Activated CD4-positive, alpha-beta T cell treated with anti-CD3 and anti-CD28 coated beads, Interleukin-2, amount 10 ng/mL, durations not matched to agents 24 days and 14 days (primary cell): Measurements from ENCODE around the gene MCHR1. TPM values are rescaled to one million over a fixed set of nuclear protein-coding genes. Genes with fewer than 3 reads are reported as not detected.
A peak's percentile ranks its signal among the peaks of the same experiment; 100 is the strongest.
"Not testable (repeated sequence)": the region's sequence is repeated elsewhere in the genome, so short reads cannot be mapped to it uniquely, and the experiment has no call there.

ENCODE experiments used
- DNase-seq: peaks from one replicate; pipeline ENCODE4 v3.0.0; 2022
- H3K27ac Mint-ChIP-seq: one replicate; pipeline ENCODE4 v1.8.0; 2022; ENCODE audit warnings: mild to moderate bottlenecking, mixed read lengths
- H3K27me3 Mint-ChIP-seq: one replicate; pipeline ENCODE4 v1.8.0; 2022; ENCODE audit warnings: mixed read lengths
- H3K36me3 Mint-ChIP-seq: one replicate; pipeline ENCODE4 v1.8.0; 2022; ENCODE audit warnings: low read depth, mild to moderate bottlenecking, mixed read lengths
- H3K4me1 Mint-ChIP-seq: one replicate; pipeline ENCODE4 v1.8.0; 2021; ENCODE audit warnings: mixed read lengths
- H3K4me3 Mint-ChIP-seq: one replicate; pipeline ENCODE4 v1.8.0; 2022; ENCODE audit warnings: mild to moderate bottlenecking, moderate library complexity, mixed read lengths
- H3K9me3 Mint-ChIP-seq: one replicate; pipeline ENCODE4 v1.8.0; 2021; ENCODE audit warnings: mixed read lengths
- intact Hi-C: fragments of 100-400 bp; cut with micrococcal nuclease; formaldehyde crosslinking; loops from one replicate; pipeline ENCODE4 v1.15.1; 2023
- total RNA-seq: library from RNA; stranded (reverse); gene quantifications from 2 replicates; pipeline ENCODE4 v1.2.3, GENCODE V29; 2022

The MCHR1 gene
- total RNA-seq, 1 donor from 2014 or later, result not detected

- H3K36me3 Mint-ChIP-seq, result no peaks in the 10 kb centered on the region
- H3K4me3 Mint-ChIP-seq, result no peak overlapping the region
- peaks cover 18% of the 10 kb centered on the region for H3K4me1 Mint-ChIP-seq
- intact Hi-C loops, result no loop called here
- no peak overlapping the region for H3K27ac Mint-ChIP-seq
- no peak for DNase-seq
- H3K9me3 Mint-ChIP-seq, result no peaks in the 10 kb centered on the region
- H3K27me3 Mint-ChIP-seq, result peaks cover 19% of the 10 kb centered on the region
These were observed 36.8 kb downstream of the MCHR1 start for GRCh38 chr22:40716116-40716515.

GRCh38 chr22:40717657-40718056 is 38.4 kb downstream of the MCHR1 start:
- intact Hi-C loops, H3K27ac Mint-ChIP-seq, H3K36me3 Mint-ChIP-seq, H3K9me3 Mint-ChIP-seq, DNase-seq, H3K4me3 Mint-ChIP-seq: not testable (repeated sequence)
- Mint-ChIP-seq H3K4me1 (peaks cover 15% of the 10 kb centered on the region), H3K27me3 (peaks cover 19% of the 10 kb centered on the region)

- peaks cover 15% of the 10 kb centered on the region for H3K4me1 Mint-ChIP-seq
- H3K27me3 Mint-ChIP-seq, result peaks cover 19% of the 10 kb centered on the region
- DNase-seq, result no peak
- H3K27ac Mint-ChIP-seq, result no peak overlapping the region
- H3K9me3 Mint-ChIP-seq, result no peaks in the 10 kb centered on the region
- H3K4me3 Mint-ChIP-seq, result no peak overlapping the region
- no peaks in the 10 kb centered on the region for H3K36me3 Mint-ChIP-seq
- intact Hi-C loops, result no loop called here
These were observed 39.2 kb downstream of the MCHR1 start for GRCh38 chr22:40718250-40719204.

- intact Hi-C loops, result no loop called here
- DNase-seq, result no peak
- H3K4me3 Mint-ChIP-seq, result no peak overlapping the region
- no peak overlapping the region for H3K27ac Mint-ChIP-seq
- H3K4me1 Mint-ChIP-seq, result peaks cover 14% of the 10 kb centered on the region
- no peaks in the 10 kb centered on the region for H3K36me3 Mint-ChIP-seq
- H3K27me3 Mint-ChIP-seq, result peaks cover 18% of the 10 kb centered on the region
- no peaks in the 10 kb centered on the region for H3K9me3 Mint-ChIP-seq
These were observed 40.3 kb downstream of the MCHR1 start for GRCh38 chr22:40719599-40719998.

GRCh38 chr22:40720156-40720537 is 40.9 kb downstream of the MCHR1 start:
- H3K4me3 Mint-ChIP-seq, intact Hi-C loops, H3K36me3 Mint-ChIP-seq, H3K27ac Mint-ChIP-seq, H3K9me3 Mint-ChIP-seq, DNase-seq: not testable (repeated sequence)
- Mint-ChIP-seq H3K4me1 (peaks cover 10% of the 10 kb centered on the region), H3K27me3 (peaks cover 13% of the 10 kb centered on the region)

GRCh38 chr22:40720538-40721256 is 41.4 kb downstream of the MCHR1 start:
- intact Hi-C loops, result no loop called here
- H3K27ac Mint-ChIP-seq, result no peak overlapping the region
- H3K27me3 Mint-ChIP-seq, result peaks cover 13% of the 10 kb centered on the region
- no peak for DNase-seq
- no peaks in the 10 kb centered on the region for H3K36me3 Mint-ChIP-seq
- H3K4me1 Mint-ChIP-seq, result peaks cover 10% of the 10 kb centered on the region
- H3K9me3 Mint-ChIP-seq, result no peaks in the 10 kb centered on the region
- no peak overlapping the region for H3K4me3 Mint-ChIP-seq

- no peak for DNase-seq
- no peaks in the 10 kb centered on the region for H3K36me3 Mint-ChIP-seq
- no peaks in the 10 kb centered on the region for H3K9me3 Mint-ChIP-seq
- H3K27me3 Mint-ChIP-seq, result peaks cover 10% of the 10 kb centered on the region
- H3K4me1 Mint-ChIP-seq, result peaks cover 10% of the 10 kb centered on the region
- intact Hi-C loops, result no loop called here
- no peak overlapping the region for H3K4me3 Mint-ChIP-seq
- H3K27ac Mint-ChIP-seq, result no peak overlapping the region
These were observed 42.0 kb downstream of the MCHR1 start for GRCh38 chr22:40721266-40721665.

- Mint-ChIP-seq H3K9me3 (no peaks in the 10 kb centered on the region), H3K27ac (no peak overlapping the region), H3K27me3 (peaks cover 7% of the 10 kb centered on the region), H3K4me1 (peaks cover 22% of the 10 kb centered on the region), H3K36me3 (no peaks in the 10 kb centered on the region), H3K4me3 (no peak overlapping the region)
- DNase-seq, result no peak
- intact Hi-C loops, result no loop called here
These were observed 44.2 kb downstream of the MCHR1 start for GRCh38 chr22:40723396-40723933.

GRCh38 chr22:40726514-40726913 is 47.2 kb downstream of the MCHR1 start:
- intact Hi-C loops, result loop anchor here (5.0 kb wide), 1 partner anchor 36 kb away; no protein-coding TSS in a partner anchor
- peaks cover 4% of the 10 kb centered on the region for H3K36me3 Mint-ChIP-seq
- H3K27ac Mint-ChIP-seq, result peak overlapping the region; percentile 94
- peaks cover 34% of the 10 kb centered on the region for H3K4me1 Mint-ChIP-seq
- peak; percentile 80 for DNase-seq
- no peaks in the 10 kb centered on the region for H3K9me3 Mint-ChIP-seq
- no peaks in the 10 kb centered on the region for H3K27me3 Mint-ChIP-seq
- H3K4me3 Mint-ChIP-seq, result peak overlapping the region; percentile 74

GRCh38 chr22:40727070-40727963 is 48.0 kb downstream of the MCHR1 start:
- intact Hi-C loops, result loop anchor here (5.0 kb wide), 1 partner anchor 35 kb away; no protein-coding TSS in a partner anchor
- H3K27ac Mint-ChIP-seq, result peak overlapping the region; percentile 94
- peak overlapping the region; percentile 74 for H3K4me3 Mint-ChIP-seq
- no peaks in the 10 kb centered on the region for H3K27me3 Mint-ChIP-seq
- no peaks in the 10 kb centered on the region for H3K9me3 Mint-ChIP-seq
- peaks cover 4% of the 10 kb centered on the region for H3K36me3 Mint-ChIP-seq
- peak; percentile 64 for DNase-seq
- peaks cover 37% of the 10 kb centered on the region for H3K4me1 Mint-ChIP-seq

- Mint-ChIP-seq H3K4me1 (peaks cover 41% of the 10 kb centered on the region), H3K36me3 (peaks cover 4% of the 10 kb centered on the region), H3K4me3 (peak overlapping the region; percentile 69), H3K9me3 (no peaks in the 10 kb centered on the region), H3K27me3 (no peaks in the 10 kb centered on the region), H3K27ac (peak overlapping the region; percentile 95)
- intact Hi-C loops, result loop anchor here (1.0 to 5.0 kb wide), 2 partner anchors 17 to 34 kb away; no protein-coding TSS in a partner anchor
- DNase-seq, result no peak
These were observed 48.8 kb downstream of the MCHR1 start for GRCh38 chr22:40727964-40728615.

GRCh38 chr22:40728731-40729189 is 49.5 kb downstream of the MCHR1 start:
- peak overlapping the region; percentile 95 for H3K27ac Mint-ChIP-seq
- peaks cover 4% of the 10 kb centered on the region for H3K36me3 Mint-ChIP-seq
- H3K9me3 Mint-ChIP-seq, result no peaks in the 10 kb centered on the region
- peak; percentile 88 for DNase-seq
- H3K27me3 Mint-ChIP-seq, result no peaks in the 10 kb centered on the region
- intact Hi-C loops, result loop anchor here (1.0 to 5.0 kb wide), 2 partner anchors 17 to 34 kb away; no protein-coding TSS in a partner anchor
- peak overlapping the region; percentile 69 for H3K4me3 Mint-ChIP-seq
- peaks cover 41% of the 10 kb centered on the region for H3K4me1 Mint-ChIP-seq
